Psoas muscle (tissue), 8 donors: Measurements from ENCODE around the gene DPF1. TPM values are rescaled to one million over a fixed set of nuclear protein-coding genes. Genes with fewer than 3 reads are reported as not detected.

Source experiments
- ATAC-seq, 4 donors: fragments of 200-7000 bp; cut with Tn5 transposase; one replicate each; pipeline ENCODE4 v1.9.1; 2020; ENCODE audit warnings: moderate library complexity in 3 of 4, mild to moderate bottlenecking in 2 of 4
- DNase-seq, 2 donors: peaks; one replicate each; pipeline ENCODE4 v3.0.0-alpha.2; 2020
- H3K27ac ChIP-seq: fragments of 200-600 bp; one replicate; pipeline ENCODE4 v1.8.0; 2022
- H3K27me3 ChIP-seq, 3 donors: fragments of 200-600 bp in 1 of 3; one replicate each; pipeline versions ENCODE4 v1.6.1 to v1.8.0; 2013 to 2022; ENCODE audit warnings: low read length in 2 of 3, mild to moderate bottlenecking in 2 of 3, moderate library complexity in 1 of 3; ENCODE audit not compliant: insufficient read depth in 3 of 3
- H3K36me3 ChIP-seq, 2 donors: fragments of 200-600 bp in 1 of 2; one replicate each; pipeline versions ENCODE4 v1.6.1 to v1.8.0; 2013 to 2022; ENCODE audit warnings: low read depth in 1 of 2, mild to moderate bottlenecking in 1 of 2, moderate library complexity in 1 of 2; ENCODE audit not compliant: insufficient read depth in 1 of 2
- H3K4me1 ChIP-seq: fragments of 200-600 bp; one replicate; pipeline ENCODE4 v1.8.0; 2022
- H3K4me3 ChIP-seq: fragments of 200-600 bp; one replicate; pipeline ENCODE4 v1.8.0; 2022; ENCODE audit warnings: mild to moderate bottlenecking
- H3K9me3 ChIP-seq: fragments of 200-600 bp; one replicate; pipeline ENCODE4 v1.8.0; 2022
- WGBS, 3 donors: extraction: QIAGEN DNeasy Blood & Tissue Kit; methylation state at CpG; one replicate each; pipeline versions ENCODE4 v1.1.6 to v1.1.7; 2013; 5-methylcytosine and 5-hydroxymethylcytosine counted together
- intact Hi-C, 2 donors: fragments of 100-400 bp; cut with DNase I; formaldehyde crosslinking; loops; one replicate each; pipeline versions ENCODE4 v1.11.0 to v1.14.2; 2022
- polyA plus RNA-seq, 3 donors: library from polyadenylated mRNA; stranded (reverse); fragments of 200-250 nt; gene quantifications; one replicate each; pipeline ENCODE4 v1.2.3, GENCODE V29; 2013
- total RNA-seq, 4 donors: library from RNA; stranded (reverse); fragmentation: NEBNext Ultra II Directional in 2 of 4; extraction: Animal tissue kit (Norgen Biotek cat#: 25700) in 2 of 4; gene quantifications; one replicate each; pipeline versions ENCODE4 v1.2.1 to v1.2.4, GENCODE V29; 2021 to 2023
- TF ChIP-seq, protein P1 (sequence below): fragments of 200-600 bp; IDR thresholded peaks from one replicate; pipeline ENCODE4 v1.8.0; 2022; ENCODE audit warnings: antibody characterized with exemption
- donor health status: healthy with polysubstance abuse.
- donor health status: DM: no; HTN: no; CAD: no; lungs with moderate emphysema.
- donor health status: Bipolar disorder and iron deficiency.
- donor health status: healthy.
- donor health status: DM: yes; HTN: yes; CAD: no.
- donor health status: DM: no; HTN: no; CAD: no.
- donor health status: DM: no; HTN: no; CAD: no.
- donor health status: DM: yes; HTN: yes; CAD: no.

DPF1 gene
- total and polyA plus RNA-seq, 7 donors: 0.07 to 0.17 (median 0.16) TPM; not detected in 4

DNA sequence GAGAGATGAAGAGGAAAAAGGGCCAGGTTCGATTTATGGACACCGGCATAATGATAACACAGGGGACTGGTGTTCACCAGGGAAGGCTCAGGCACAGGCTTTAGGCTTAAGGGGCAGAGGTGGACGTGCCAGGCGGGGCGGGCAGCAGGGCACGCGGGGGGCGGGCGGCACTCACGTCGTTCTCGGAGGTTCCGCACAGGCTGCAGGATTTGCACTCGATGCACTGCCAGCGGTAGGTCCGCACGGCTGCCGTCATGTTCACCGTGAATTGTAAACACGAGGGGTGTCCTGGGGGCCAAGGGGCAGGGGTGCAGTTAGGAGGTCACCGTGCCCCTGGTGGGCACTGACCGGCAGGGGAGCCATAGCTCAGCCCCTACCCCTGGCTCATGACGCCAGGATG is 10.6 kb downstream of the DPF1 start:
- Histone ChIP-seq H3K4me1 (no peaks in the 10 kb centered on the region), H3K4me3 (no peak overlapping the region), H3K27ac (no peak overlapping the region), H3K27me3 (peaks cover 0 to 71% (median 20%) of the 10 kb centered on the region in 3 donors), H3K36me3 (no peaks in the 10 kb centered on the region), H3K9me3 (no peaks in the 10 kb centered on the region)
- intact Hi-C loops: no loop called here
- TF ChIP-seq, protein P1, sequence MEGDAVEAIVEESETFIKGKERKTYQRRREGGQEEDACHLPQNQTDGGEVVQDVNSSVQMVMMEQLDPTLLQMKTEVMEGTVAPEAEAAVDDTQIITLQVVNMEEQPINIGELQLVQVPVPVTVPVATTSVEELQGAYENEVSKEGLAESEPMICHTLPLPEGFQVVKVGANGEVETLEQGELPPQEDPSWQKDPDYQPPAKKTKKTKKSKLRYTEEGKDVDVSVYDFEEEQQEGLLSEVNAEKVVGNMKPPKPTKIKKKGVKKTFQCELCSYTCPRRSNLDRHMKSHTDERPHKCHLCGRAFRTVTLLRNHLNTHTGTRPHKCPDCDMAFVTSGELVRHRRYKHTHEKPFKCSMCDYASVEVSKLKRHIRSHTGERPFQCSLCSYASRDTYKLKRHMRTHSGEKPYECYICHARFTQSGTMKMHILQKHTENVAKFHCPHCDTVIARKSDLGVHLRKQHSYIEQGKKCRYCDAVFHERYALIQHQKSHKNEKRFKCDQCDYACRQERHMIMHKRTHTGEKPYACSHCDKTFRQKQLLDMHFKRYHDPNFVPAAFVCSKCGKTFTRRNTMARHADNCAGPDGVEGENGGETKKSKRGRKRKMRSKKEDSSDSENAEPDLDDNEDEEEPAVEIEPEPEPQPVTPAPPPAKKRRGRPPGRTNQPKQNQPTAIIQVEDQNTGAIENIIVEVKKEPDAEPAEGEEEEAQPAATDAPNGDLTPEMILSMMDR: no peak
- DNase-seq (no peak), ATAC-seq (no peak)
- 61 to 81% (median 67%) methylated on average over 17 to 23 of the region's 23 CpGs for WGBS, 3 donors

DNA sequence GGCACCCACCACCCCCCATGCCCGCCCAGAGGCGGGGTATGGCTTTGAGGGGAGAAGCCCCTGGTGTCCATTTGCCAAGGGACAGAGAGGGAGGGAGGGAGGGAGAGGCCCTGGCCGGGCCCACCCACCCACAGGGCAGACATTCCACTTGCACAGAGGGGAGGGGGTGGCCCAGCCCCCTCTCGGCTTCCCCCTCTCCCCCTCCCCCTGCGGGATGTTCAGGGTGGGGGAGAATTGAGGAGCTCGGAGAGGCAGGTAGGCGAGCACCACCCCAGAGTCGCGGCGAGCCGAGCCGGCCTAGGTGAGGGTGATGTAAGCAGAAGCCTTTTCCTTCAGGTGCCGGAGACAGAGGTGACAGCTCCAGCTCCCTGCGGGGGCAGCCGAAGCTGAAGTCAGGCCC is 12.3 kb downstream of the DPF1 start:
- Histone ChIP-seq H3K27ac (no peak overlapping the region), H3K4me1 (no peaks in the 10 kb centered on the region), H3K27me3 (peaks cover 0 to 74% (median 20%) of the 10 kb centered on the region in 3 donors), H3K36me3 (peaks cover 0 to under 1% of the 10 kb centered on the region in 2 donors), H3K4me3 (no peak overlapping the region), H3K9me3 (no peaks in the 10 kb centered on the region)
- DNase-seq (no peak), ATAC-seq (no peak)
- intact Hi-C loops: no loop called here
- WGBS, 3 donors: 57 to 70% (median 61%) methylated on average over 9 to 15 of the region's 15 CpGs
- TF ChIP-seq, protein P1: no peak

DNA sequence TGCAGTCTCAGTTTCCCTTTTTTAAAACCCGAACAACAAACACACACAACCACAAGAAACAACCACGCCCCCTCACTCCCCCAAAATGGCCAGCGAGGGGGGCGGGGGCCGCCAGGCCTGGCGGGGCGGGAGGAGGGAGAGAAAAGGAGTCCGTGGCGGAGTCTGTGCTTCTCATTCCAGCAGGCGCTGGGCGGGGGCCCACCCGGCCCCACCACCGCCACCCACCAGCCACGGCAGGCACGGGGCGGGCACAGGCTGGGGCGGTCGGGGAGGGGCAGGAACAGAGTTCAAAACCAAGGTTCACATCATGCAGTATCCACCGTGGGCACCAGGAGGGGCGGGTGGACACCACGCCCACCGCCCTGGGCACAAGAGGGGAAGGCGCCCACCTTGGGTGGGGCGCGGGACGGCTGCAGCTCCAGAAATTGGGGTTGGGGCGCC is 12.9 kb downstream of the DPF1 start:
- peaks cover 2 to 7% of the 10 kb centered on the region in 2 donors for H3K36me3 ChIP-seq
- DNase-seq (no peak), ATAC-seq (no peak)
- no peaks in the 10 kb centered on the region for H3K9me3 ChIP-seq
- H3K27ac ChIP-seq: no peak overlapping the region
- intact Hi-C loops: no loop called here
- no peak overlapping the region for H3K4me3 ChIP-seq
- H3K4me1 ChIP-seq: no peaks in the 10 kb centered on the region
- H3K27me3 ChIP-seq: peaks cover 0 to 71% (median 20%) of the 10 kb centered on the region in 3 donors
- TF ChIP-seq, protein P1: no peak
- 9 to 11% (median 9%) methylated on average over 14 to 27 of the region's 27 CpGs for WGBS, 3 donors

DNA sequence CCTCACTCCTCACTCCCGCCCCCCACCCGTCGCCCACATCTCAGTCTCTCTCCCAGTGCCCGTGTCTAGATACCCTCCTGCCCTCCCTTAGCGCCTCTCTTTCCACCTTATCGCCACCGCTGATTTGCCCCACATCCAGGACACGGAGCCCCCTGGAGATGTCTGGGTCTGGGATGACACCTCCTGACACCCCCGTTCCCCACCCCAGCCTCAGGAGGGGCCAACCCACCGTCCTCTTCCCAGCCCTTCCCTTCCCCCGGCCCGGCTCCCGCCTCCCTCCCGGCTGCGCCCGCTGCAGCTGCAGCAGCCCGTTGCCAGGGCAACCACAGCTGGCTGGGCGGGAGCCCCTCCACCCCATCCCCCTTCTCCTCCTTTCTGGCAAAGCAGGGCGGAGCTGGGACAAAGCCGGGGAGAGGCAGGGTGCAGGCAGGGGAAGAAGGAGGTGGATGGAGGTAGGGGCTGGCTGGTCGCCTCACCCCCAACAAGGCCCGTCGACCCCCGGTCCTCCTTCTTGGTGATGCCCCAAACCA is 13.5 kb downstream of the DPF1 start:
- intact Hi-C loops: no loop called here
- peak; percentile 56 to 85 for DNase-seq
- peak in 2 of 4 donors; percentile 30 to 58 for ATAC-seq
- WGBS, 3 donors: 2 to 3% (median 3%) methylated on average over 23 to 24 of the region's 24 CpGs
- H3K4me3 ChIP-seq: peak overlapping the region; percentile 15
- no peaks in the 10 kb centered on the region for H3K4me1 ChIP-seq
- TF ChIP-seq, protein P1: no peak
- peaks cover 4 to 13% of the 10 kb centered on the region in 2 donors for H3K36me3 ChIP-seq
- no peak overlapping the region for H3K27ac ChIP-seq
- peaks cover 0 to 64% (median 18%) of the 10 kb centered on the region in 3 donors for H3K27me3 ChIP-seq
- H3K9me3 ChIP-seq: no peaks in the 10 kb centered on the region
